Activated effector memory CD4-positive, alpha-beta T cell treated with anti-CD3 and anti-CD28 coated beads, Interleukin-2, amount 50 U/mL, for 16 hours (primary cell): ENCODE measurements around the gene AIG1.

ENCODE experiments used
- DNase-seq: peaks from one replicate; pipeline ENCODE4 v3.0.0-alpha.2; 2020

AIG1 gene

DNA sequence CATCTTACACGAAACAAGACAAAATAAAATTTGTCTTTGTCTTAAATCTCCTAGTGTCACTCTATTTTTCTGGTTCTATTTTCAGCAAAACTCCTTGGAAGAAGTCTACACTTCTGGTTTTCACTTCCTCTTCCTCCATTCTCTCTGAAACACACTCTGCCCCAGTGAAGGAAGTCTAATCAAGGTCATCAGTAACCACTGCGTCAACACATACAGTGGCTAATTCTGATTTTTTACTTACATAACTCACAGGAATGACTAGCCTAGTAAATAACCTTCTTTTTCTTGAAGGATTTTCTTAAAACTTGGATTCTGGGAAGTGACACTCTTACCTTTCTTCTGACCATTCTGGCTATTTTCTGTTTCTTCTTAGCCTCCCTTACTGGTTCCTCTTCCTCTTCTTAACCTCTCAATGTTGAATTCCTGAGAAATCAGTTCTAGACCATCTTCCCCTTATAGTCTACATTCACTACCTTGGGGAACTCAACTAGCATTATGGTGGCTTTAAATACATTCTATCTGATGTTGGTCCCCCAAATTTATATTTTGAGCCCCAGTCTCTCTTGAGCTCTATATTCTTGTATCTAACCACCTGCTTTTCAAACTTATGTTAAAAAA is 37.5 kb downstream of the AIG1 start:
- no peak for DNase-seq

DNA sequence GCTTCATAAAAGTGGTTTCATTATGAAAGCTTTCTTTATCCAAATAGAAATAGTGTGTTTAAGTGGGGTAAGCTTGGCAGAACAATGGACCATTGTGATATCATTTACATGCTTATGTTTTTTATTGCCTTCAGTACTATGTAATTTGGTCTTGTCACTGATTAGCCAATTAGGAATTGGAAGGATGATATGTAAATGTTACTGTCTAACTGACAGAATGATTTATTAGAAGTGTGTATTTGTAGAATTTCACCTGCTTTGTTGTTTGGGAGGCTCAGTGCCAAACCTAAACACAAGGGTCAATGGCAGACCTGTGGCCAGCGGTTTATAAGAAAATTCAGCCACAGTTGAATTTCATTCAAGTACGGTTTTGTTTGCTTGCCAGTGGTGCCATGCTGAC is 39.0 kb downstream of the AIG1 start:
- DNase-seq, result no peak

DNA sequence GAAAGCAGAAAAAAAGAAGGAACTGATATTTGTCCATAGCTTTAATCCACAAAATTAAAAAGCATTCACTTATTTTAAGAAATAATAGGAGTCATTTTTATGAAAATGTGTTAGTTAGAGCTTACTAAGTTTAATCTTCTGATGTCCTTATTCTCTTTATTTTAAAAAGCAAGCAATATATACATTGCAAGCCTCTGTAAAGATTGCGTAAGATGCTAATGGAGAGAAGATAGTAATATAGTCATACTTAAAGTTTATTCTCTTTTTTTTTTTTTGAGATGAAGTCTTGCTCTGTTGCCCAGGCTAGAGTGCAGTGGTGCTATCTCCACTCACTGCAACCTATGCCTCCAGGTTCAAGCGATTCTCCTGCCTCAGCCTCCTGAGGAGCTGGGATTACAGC is 39.7 kb downstream of the AIG1 start:
- DNase-seq, result no peak

DNA sequence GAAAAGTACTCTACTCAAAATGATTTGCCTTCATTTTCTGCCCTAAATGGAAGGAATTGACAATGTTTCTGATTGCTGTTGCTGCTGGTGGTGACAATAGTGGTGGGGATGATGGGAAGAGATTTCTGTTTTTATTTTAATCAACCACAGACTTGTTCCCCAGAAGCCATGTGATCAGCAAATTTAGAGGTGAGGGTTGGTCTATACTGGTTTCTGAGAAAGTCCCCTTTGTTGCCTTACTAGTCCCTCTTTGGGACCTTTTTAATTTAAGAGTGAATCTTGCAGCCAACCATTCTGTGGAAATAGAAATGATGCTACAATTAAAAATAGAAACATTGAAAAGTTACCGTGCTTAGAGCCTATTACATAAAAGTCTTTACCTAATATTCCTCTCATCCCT is 43.2 kb downstream of the AIG1 start:
- DNase-seq, result no peak

DNA sequence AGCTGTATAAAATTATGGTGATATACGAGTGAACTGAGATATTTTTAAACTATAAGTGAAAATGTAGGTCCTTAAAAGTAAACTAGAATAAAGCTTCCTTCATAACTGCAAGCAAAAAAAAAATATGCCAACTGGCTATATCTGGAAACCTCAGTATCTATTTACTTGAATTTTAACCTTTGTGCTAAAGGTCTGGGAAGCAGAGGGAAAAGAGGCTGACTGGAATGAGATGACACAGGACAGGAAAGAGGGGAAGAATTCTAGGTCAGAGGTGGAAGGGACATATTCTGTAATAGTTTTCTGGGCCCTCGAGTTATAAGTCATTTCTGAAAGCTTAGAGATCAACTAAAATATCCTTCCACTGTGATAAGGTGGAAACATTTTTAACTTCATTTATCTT is 46.8 kb downstream of the AIG1 start:
- no peak for DNase-seq

DNA sequence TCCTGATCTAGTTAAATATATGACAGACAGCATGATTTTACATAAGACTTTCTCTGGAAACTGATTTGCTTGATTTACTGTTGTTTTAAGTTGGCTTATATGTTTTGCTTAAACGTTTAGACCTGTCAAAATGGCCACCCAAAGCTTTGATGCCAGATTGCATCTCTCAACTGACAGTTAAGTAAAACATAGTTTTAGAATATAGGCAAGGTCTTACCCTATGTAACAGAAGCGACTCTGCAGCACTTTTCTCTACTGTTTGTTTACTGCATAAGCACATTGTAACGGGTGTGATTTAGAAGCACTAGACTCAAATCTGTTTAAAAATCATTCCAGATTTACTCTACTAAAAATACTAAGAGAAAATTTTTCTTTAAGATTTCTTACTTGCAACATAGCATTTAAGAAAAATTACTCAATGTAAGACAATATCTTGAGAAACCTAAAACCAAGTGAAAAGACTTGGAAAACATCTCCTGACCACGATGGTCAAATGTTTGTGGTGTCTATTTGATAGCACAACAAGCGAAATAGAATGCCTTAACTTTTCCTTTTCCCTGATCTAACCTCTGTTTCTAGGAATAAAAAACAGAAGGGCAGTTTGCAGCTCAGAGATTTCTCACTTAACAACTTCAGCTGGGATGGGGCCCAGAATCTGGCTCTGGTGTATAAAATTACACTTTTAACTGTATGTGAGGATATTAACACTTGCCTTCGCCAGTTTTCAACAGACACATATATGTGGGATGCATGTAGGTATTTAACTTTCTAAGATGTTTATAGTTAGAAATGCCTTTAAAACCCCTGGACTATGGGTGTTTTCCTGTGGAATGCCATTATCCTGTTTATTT is 47.4 kb downstream of the AIG1 start:
- no peak for DNase-seq

DNA sequence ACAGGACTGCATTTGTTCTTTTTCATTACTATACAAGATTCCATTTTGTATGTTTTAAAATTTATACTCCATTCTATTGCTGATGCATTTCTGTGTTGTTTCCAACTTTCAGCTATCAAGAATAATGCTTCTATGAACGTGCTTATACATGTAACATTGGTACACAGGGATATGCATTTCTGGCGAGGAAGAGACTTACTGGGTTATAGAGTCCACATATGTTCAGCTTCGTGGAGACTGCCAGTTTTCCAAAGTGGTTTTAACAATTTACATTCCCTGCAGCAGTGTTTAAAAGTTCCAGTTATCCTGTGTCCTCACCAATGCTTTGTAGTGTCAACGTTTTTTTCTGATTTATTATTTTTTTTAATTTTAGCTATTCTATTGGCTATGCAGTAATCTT is 48.5 kb downstream of the AIG1 start:
- DNase-seq, result no peak

DNA sequence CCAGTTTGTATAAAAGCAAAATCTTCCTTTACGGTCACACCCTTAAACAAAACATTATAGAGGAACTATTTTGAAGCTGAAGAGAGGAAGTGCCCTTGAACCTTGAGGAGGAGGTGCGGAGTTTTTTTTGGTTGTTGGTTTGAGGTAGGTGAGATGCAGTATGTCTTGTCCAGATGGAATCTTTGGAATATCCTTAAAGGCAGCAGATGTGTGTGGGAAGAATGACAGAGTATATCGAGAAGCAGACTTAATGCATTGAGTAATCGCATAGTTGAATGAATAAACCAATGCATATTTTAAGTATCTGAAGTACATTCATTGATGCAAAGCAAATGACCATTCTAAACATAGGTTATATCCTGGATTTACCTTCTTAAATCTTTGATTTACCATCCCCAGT is 49.9 kb downstream of the AIG1 start:
- no peak for DNase-seq

DNA sequence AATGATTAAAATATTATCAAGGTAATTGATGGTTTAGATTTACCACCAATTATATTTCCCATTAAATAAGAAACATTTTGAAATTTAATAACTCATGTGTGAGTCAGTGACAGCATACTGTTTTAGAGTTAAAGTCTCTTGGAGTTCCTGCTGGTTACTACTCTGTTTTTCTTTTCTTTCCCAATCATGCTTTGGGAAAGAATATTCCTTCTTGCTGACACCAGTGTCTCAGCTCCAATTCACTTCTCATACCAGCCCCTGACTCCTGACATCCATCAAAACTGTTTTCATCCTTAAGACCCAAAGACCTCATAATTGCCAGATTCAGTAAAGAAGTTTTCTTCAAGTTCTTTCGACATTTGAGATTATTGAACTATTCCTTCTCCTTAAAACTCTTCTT is 50.3 kb downstream of the AIG1 start:
- no peak for DNase-seq

DNA sequence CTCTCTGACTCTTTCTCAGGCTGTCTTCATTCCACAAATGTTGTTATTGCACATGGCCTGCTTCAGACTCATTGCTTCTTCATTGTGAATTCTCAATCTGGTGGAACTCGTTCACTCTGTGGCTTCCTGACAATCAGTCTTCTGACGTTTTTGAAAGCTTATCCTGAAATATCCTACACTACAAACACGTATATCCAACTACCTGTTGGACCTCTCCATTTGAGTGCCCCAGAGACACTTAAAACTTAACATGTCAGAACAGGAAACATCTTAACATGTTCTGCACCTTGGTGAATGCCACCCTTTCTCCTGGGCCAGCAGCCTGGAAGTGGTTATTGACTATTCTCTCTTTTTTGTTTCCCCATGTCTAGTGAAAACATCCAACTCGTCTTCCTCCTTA is 50.8 kb downstream of the AIG1 start:
- no peak for DNase-seq

DNA sequence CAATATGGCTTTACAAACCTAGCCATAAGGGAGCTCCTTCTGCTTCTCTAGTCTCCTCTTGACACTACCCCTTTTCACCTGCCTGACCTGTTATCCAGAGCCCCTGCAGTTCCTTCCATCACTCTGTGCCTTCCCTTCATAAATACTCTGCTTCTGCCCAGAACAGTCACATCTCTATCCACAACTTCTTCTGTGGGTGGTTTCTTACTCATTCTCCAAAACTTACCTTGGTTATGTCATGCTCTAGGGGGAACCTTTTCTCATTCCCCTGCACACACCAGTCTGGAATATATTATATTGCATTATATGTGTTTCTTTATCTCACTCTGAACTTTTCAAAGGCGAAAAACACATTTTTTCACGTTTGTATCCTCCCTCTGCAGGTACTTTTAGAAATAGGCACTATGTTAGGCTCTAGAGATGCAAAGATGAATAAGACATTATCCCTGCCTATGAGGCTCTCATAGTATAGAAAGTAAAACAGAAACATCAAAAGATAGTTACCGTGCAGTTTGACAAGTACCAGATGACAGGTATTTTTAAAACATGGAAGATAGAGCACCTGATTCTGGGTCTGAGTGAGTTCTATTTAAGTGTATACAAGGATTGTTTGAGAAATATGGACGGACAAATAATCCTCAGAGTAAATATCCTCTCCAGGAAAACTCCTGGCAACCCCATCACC is 51.5 kb downstream of the AIG1 start:
- no peak for DNase-seq

DNA sequence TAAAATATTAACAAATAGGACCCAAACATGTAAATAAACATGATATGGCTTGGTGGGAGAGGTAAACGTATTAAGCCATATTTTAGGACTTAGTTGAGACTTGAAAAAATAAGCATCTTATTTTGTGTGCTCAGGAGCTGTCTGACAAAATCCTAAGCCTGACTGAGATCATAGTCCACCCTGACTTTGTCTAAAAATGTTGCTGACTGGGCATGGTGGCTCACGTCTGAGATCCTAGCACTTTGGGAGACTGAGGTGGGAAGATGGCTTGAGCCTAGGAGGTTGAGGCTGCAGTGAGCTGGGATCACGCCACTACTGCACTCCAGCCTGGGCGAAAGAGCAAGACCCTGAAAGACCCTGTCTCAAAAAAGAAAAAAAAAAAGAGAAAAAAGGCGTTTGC is 52.1 kb downstream of the AIG1 start:
- no peak for DNase-seq

DNA sequence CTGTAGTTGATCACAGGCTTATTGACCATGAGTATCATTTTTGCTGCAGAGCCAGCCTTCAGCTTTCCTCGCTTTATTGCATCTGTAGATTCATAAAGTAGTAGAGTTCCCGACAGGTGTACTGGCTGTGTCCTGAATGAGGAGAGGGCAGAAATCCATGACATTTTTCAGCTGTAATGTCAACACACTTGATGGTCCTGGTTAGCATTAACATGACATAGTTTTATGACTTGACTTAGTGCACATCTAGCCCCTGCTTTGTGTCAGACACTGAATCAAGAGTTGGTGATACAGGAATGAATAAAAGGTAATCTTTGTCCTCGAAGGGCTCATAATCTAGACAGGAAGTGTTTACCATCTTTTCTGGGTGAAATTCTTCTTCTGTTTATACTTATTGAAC is 55.0 kb downstream of the AIG1 start:
- DNase-seq, result no peak

DNA sequence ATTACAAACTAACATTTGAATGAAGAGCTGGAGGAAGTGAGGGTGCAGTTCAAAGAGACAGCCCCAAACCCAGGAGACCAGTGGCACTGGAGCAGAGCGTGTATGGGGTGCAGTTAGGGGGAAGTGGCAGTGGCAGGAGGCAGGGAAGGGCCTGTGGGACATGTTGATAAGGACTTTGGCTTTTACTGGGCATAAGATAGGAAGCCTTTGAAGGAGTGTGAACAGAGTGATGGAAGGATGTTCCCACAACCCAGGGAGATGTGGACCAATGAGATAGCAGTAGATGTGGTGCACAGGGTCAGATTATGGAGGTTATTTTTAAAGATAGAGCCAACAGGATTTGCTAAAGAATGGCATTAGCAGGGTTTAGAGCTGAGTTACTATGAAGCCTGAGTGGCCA is 56.4 kb downstream of the AIG1 start:
- DNase-seq, result no peak

DNA sequence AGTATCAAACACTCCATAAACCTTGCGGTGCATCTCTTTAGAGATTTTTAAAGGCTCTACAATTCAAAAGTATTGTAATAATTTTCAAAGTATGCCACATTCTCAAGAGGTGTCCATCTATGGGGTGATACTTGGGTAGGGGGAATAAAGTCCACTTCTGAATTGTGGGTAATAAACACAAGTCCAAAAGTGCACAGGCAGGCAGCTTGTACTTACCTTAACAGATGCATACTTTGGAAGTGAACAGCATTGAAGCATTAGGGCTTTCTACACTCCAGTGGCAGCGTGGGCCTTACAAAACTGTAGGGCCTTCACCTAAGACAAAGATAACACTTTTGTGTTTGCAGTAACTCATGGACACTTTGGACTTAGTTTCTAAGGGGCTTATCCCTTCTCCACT is 58.6 kb downstream of the AIG1 start:
- no peak for DNase-seq

DNA sequence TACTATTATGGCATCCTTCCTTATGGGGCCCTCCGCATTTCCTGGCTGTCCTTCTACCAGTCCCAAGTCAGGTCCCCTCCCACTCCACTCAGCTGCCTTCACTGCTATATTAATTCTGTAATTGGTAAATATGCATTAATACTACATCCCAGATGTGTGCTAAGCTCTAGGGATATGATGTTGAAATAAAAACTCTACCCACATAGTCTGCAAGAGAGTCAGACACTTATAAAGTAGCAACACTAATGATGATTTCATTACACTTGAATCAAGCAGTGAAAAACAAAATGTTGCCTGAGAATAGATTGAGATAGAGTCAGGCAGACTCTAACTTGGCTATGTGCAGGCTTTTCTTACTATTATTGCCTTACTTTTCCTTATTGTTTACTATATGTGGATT is 62.4 kb downstream of the AIG1 start:
- DNase-seq, result no peak

DNA sequence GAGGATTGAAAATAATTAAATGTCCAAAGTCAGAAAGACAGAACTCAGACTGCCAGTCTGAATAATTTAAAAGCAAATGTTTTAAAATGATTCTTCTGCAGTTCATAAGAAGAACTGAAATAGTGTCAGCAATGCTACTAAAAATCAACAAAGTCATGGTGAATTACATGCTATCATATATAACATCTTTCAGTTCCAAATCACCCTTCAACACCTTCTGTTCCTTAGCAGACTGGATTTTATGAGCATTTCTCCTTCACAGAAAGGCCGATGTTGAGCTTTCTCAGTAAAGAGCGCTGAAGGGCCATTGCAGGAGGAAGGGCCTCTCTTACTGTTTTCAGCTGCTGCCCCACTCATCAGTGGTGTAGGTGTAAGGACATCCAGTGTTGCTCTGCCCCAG is 63.3 kb downstream of the AIG1 start:
- no peak for DNase-seq

DNA sequence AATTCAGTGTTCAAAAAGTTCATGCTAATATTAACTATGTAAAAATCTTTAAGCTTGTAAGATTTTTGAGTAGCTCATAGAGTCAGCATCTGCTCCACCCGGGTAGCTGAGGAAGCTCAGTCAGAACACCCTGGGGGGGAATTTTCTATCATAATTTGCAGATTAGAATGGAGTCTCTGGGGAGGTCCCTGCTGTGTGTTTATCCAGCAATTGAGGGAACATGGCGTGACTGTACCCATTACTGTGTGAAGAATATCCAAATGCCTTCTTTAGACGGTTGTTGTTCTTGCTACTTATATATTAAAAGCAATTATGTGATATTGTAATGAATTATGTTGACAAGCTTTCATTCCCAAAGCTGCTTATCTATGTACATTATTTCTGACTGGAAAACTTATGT is 64.8 kb downstream of the AIG1 start:
- no peak for DNase-seq

DNA sequence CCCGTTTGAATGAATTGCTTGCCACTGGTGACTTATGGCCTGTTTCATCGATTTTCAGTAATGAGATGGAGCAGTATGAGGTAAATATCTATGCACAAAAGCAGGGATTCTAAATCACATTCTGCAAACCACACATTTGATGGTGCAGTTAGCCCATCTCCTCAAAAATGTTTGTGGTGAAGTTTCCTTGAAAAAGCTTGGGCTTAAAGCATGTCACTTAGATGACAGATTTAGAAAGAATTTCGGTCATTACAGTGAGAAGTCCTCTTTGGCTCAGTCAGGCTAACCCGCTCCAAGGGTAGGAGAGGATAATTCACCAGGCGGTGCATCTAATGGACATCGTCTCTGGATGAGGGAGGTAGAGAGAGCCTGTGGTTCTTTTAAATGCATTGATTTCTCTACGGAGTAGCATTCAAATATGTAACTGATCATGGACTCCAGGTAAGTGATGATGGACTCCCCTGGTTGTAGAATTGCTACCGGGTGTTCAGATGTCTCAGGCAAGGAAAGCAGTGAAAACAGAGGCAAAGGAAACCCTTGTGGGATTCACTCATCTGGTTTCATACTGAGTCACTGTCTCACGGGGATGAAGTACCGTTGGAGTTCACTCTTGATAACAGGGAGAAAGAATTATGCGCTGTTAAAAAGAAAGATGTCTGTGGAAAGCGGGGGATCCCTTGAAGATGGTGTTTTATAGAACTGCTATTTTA is 65.3 kb downstream of the AIG1 start:
- DNase-seq, result no peak

DNA sequence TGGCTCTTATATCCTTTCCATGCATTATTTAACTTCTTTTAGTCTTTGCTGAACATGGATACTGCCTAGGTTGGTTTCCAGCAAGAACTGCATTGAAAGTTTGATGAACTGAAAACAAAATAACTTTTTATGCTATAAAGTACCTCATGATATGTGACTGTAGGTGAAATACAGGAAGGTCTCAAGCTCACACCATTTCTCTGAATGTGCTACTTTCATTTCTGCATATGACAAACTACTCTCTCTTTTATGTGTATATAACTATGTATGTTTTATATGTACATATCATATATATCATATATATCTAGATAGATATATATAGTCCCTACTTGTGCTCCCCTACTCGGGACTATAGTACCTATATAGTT is 65.9 kb downstream of the AIG1 start:
- no peak for DNase-seq

DNA sequence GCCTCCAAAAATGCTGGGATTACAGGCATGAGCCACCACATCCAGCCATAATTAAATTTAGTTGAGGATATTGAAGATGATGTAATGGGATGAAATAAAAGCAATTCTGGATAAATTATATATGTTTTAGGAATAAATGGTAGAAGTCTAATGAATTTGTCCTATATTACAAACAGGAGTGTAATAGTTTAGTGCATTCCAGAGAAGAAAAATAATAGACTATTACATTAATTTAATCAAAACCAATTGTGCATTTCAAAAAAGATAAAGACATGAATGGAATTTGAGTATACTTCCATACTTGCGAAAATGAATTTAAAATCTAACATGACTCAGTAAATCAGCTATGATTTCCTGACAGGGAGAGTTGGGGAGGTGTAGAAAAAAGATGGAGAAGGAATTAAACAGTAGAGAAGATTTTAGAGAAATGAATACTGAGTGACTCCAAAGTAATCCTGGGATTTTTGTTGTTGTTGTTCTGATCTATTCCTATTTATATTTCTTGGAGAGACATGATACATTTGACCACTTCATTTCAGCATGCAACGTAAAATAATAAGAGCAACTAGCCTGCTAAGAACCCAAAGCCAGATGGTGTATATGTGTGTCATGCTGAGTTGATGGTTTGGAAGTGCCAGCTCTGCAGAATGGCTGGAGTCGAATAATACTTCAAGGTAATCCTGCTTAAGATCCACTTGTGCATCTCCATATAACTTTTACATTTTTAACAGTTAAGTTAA is 67.4 kb downstream of the AIG1 start:
- no peak for DNase-seq

DNA sequence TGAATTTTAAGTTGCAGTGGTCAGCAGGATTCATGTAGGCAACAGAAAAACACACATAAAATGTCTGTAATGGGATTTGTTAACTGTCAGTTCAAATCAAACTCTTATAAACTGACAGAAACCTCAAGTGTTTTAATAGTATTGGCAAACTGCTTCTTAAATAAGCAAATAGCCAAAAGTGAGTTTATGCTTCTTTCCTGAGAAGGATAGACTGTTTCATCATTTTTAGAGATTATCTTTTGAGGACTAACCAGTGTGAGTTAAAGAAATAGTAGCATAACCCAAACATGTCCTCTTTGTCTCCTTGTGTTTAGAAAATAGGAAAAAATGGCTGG is 68.0 kb downstream of the AIG1 start:
- DNase-seq, result no peak

DNA sequence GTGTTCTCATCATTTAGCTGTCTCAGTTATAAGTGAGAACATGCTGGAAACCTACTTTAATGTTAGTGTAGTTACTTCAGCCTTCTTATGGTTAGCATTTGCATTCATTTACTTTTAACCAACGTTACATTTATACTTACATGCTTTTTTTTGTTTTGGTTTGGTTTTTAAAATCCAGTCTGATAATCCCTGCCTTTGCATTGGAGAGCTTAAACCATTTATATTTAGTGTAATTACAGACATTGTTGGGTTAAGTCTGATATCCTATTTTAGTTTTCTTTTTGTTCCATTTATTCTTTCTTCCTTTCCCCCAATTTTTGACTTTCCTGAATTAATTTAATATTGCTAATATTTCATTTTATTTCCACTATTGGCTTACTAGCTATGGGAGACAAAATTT is 70.2 kb downstream of the AIG1 start:
- no peak for DNase-seq
